Left hindlimb (tissue), 1 donor: ENCODE measurements around the gene SBK1.
"Not testable (repeated sequence)": the region's sequence is repeated elsewhere in the genome, so short reads cannot be mapped to it uniquely, and the experiment has no call there.

Experiments used
- DNase-seq: peaks from one replicate; pipeline ENCODE4 v3.0.0-alpha.2; 2018

Gene SBK1

GRCh38 chr16:28362600-28362999, 70.3 kb downstream of the SBK1 start:
- not testable (repeated sequence) for DNase-seq

GRCh38 chr16:28363408-28363807, 71.1 kb downstream of the SBK1 start, which contains the start of gene NPIPB6:
Gene NPIPB6 (minus strand): TSS chr16:28363508. CDS start chr16:28362822, 686 bp downstream.
- not testable (repeated sequence) for DNase-seq

GRCh38 chr16:28364268-28365173, 72.2 kb downstream of the SBK1 start:
- not testable (repeated sequence) for DNase-seq

- DNase-seq, result not testable (repeated sequence)
These were observed 75.6 kb downstream of the SBK1 start for GRCh38 chr16:28367926-28368325.
